WI38 (cell line): Measurements from ENCODE around the gene CNDP1.

Source experiments
- H3K4me3 ChIP-seq: 2 replicates; pipeline ENCODE4 v1.5.1; 2011; ENCODE audit warnings: low read depth, mild to moderate bottlenecking, control low read depth, low read length
- TF ChIP-seq, protein P1 (sequence below): IDR thresholded peaks from 2 replicates; pipeline ENCODE4 v1.5.1; 2012; ENCODE audit warnings: low read depth, mild to moderate bottlenecking, control low read depth, low read length

Gene CNDP1

DNA sequence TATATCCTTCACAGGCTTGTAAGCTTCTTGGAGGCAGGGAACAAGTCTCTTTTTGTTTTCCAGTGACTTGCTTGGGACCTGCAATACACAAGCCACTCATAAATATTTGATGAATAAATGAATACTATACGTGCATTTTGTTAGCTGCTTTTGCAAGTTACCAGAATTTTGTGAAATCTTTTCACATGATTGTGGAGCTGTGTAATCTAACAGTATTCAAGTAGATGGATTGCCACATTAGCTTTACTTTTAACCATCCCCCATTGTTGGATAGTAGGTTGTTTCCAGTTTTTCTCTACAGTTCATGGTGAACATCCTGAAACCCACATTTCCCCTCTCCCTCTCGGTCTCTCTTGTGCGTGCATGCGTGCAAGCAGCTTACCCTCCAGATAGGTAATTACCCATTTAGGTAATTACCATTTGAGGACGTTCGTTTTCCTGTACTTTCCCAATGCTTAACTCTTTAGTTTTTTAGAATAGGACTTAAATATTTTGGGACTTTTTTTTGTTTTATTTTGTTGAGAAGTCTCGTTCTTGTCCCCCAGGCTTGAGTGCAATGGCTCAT, 75.8 kb downstream of the CNDP1 start:
- no peak overlapping the region for H3K4me3 ChIP-seq
- TF ChIP-seq, protein P1, sequence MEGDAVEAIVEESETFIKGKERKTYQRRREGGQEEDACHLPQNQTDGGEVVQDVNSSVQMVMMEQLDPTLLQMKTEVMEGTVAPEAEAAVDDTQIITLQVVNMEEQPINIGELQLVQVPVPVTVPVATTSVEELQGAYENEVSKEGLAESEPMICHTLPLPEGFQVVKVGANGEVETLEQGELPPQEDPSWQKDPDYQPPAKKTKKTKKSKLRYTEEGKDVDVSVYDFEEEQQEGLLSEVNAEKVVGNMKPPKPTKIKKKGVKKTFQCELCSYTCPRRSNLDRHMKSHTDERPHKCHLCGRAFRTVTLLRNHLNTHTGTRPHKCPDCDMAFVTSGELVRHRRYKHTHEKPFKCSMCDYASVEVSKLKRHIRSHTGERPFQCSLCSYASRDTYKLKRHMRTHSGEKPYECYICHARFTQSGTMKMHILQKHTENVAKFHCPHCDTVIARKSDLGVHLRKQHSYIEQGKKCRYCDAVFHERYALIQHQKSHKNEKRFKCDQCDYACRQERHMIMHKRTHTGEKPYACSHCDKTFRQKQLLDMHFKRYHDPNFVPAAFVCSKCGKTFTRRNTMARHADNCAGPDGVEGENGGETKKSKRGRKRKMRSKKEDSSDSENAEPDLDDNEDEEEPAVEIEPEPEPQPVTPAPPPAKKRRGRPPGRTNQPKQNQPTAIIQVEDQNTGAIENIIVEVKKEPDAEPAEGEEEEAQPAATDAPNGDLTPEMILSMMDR: no peak

DNA sequence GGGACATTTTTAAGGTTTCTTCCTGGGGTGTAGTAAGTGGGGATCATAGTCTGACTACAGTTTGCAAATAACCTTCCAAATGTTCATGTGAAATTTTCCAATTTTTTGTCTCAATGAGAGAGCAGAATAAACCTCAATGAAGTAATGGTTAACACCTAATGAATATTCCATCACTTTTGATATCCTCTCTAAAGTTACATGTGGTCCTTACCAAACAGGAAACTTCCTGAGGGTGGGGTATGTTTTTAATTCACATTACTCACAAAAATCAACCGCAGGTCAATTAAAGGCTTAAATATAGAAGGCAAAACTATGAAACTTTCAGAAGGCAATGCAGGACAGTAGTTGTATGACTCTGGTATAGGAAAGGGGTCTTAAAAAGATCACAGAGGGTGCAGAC, 76.6 kb downstream of the CNDP1 start:
- H3K4me3 ChIP-seq: no peak overlapping the region
- TF ChIP-seq, protein P1: no peak

DNA sequence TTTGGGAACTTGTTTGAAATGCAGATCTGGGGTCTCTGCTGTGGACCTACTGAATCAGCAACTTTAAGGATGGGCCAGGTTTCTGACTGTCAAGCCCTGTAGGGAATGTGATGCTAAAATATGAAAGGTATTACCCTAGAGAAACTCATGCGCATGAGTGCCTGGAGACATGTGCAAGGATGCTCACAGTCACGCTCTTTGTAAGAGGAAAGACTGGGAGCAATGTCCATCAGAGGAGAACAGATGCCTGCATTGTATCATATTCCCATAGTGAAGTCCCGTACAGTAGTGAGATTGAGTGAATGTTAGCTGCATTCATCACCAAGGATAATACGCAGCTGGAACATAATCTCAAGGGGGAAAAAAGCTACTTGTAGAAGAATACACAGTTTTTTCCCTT, 77.5 kb downstream of the CNDP1 start:
- H3K4me3 ChIP-seq: no peak overlapping the region
- TF ChIP-seq, protein P1: no peak

DNA sequence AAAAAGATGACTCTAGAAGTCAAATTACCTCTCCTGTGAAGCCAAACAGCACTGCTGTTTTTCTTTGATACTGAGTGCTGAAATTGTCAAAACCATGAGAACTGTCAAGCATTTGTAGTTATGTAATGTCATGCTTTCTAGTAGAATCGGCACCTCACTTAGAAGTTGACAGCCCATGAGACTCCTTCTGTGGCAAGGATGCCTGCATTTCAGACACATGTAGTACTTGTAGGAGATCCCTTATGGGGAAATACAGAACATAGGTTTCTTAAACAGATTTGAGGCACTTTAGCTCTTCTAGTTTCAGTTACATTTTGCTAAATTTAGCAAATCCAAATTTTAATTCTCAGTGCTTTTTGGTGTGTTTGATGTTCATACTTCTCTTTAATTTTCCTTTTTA, 79.1 kb downstream of the CNDP1 start:
- no peak overlapping the region for H3K4me3 ChIP-seq
- TF ChIP-seq, protein P1: no peak

DNA sequence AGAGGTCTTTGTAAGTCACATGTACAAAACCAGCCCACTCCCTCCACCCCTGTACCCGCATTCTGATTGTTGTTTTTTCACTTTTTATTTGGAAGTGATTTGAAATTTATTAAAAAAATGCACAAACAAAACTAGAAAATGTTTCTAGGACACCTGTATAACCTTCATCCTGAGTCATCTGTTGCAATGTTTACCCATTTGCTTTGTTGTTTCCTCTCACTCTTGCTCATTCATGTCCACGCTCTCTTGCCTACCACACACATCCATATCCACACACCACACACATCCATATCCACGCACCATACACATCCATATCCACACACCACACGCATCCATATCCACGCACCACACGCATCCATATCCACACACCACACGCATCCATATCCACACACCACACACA, 82.2 kb downstream of the CNDP1 start:
- TF ChIP-seq, protein P1: no peak
- H3K4me3 ChIP-seq: no peak overlapping the region

DNA sequence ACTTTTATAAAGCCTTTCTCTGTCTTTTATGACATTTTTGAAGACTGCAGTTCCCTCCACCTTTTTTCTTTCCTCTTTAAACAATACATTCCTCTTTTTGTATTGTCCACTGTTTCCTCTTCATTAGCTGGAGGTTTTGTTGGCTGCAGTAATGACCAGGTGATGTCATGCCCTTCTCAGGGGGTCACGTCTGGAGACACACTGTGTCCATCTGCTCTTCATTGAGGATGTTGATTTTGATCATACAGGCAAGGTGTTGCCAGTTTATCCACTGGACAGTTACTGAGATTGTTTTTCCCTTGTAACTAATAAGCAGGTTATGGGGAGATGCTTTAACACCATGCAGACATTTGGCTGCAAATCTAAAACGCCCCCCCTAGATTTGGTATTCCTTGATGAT, 83.2 kb downstream of the CNDP1 start:
- TF ChIP-seq, protein P1: no peak
- H3K4me3 ChIP-seq: no peak overlapping the region

DNA sequence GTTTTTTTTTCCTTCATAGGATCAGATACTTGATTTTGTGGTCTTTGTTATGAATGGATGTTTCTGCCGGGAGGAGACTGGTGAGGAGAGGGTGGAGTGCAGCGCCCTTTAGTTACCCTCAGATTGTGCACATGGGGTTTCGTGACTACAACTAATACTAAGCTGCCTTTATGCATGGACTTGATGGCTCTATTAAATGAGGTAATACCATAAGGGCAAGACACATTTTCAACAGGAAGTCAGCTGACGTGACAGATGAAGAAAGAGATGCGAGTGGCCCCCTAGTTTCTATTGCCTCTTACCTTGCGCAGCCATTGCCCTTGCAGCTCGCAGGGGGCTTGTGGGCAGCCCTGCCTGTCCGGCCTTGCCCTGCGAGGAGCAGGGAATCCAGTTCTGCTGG, 87.8 kb downstream of the CNDP1 start:
- TF ChIP-seq, protein P1: no peak

More for the DNA sequence above, 87.8 kb downstream of the CNDP1 start:
- H3K4me3 ChIP-seq: no peak overlapping the region
